ENCODE data around the gene PSMB5. TPM values are rescaled to one million over a fixed set of nuclear protein-coding genes. Genes with fewer than 3 reads are reported as not detected.

PSMB5 gene
- total RNA-seq, 1 donor from 2014 or later: 220 TPM

DNA sequence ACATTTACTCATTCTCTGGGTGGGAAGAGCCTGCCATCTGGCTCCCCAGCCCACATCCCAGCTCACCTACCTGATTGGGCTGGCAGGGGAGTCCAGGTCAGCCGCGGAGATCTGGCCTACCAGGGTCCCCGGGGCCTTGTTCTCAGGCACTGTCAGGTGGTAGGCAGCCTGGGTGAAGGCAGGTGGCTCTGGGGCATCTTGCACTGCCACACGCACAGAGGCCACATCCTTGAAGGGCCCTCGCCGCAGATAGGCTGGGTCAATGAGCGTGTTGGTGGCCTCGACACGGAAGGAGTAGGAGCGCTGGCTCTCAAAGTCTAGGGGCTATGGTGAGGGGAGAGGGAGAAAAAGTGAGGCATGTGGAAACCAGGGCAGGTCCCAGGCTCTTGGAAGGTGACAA is 18.7 kb upstream of the PSMB5 start:
- no peak for FAIRE-seq
- TF ChIP-seq, protein P1, sequence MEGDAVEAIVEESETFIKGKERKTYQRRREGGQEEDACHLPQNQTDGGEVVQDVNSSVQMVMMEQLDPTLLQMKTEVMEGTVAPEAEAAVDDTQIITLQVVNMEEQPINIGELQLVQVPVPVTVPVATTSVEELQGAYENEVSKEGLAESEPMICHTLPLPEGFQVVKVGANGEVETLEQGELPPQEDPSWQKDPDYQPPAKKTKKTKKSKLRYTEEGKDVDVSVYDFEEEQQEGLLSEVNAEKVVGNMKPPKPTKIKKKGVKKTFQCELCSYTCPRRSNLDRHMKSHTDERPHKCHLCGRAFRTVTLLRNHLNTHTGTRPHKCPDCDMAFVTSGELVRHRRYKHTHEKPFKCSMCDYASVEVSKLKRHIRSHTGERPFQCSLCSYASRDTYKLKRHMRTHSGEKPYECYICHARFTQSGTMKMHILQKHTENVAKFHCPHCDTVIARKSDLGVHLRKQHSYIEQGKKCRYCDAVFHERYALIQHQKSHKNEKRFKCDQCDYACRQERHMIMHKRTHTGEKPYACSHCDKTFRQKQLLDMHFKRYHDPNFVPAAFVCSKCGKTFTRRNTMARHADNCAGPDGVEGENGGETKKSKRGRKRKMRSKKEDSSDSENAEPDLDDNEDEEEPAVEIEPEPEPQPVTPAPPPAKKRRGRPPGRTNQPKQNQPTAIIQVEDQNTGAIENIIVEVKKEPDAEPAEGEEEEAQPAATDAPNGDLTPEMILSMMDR (IDR thresholded peaks at IDR 0.05; ENCODE audit: insufficient read depth, low read length, severe bottlenecking): no peak
- DNase-seq (ENCODE audit: low read depth): no peak
- no peaks in the 10 kb centered on the region for H3K27me3 ChIP-seq (ENCODE audit: control insufficient read depth, insufficient read depth, low read length)
- no peaks in the 10 kb centered on the region for H3K36me3 ChIP-seq (ENCODE audit: control insufficient read depth, insufficient read depth, low read length)
- no peak overlapping the region for H3K4me3 ChIP-seq (ENCODE audit: low read depth, low read length)

DNA sequence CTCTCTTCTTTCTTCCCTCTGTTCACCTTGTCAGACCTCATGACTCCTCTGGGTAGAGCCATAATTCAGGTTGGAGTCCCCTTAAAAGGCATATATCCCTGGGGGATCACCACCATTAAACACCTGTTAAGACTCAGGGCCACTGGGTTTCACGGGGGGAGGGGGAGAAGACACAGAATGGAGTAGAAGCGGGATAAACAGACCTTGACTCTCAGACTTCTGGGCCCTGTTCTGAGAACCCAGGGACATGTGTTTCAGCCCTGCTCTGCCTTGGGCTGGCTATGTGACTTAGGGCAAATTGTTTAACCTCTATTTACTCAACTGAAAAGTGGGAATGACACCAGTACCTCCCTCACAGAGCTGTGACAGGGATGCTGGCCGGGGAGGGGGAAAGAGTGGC is 18.0 kb upstream of the PSMB5 start:
- DNase-seq (ENCODE audit: low read depth) (no peak), FAIRE-seq (peak; percentile 47)
- TF ChIP-seq, protein P1 (IDR thresholded peaks at IDR 0.05; ENCODE audit: insufficient read depth, low read length, severe bottlenecking): no peak
- H3K4me3 ChIP-seq (ENCODE audit: low read depth, low read length): no peak overlapping the region
- H3K27me3 ChIP-seq (ENCODE audit: control insufficient read depth, insufficient read depth, low read length): no peaks in the 10 kb centered on the region
- H3K36me3 ChIP-seq (ENCODE audit: control insufficient read depth, insufficient read depth, low read length): no peaks in the 10 kb centered on the region

DNA sequence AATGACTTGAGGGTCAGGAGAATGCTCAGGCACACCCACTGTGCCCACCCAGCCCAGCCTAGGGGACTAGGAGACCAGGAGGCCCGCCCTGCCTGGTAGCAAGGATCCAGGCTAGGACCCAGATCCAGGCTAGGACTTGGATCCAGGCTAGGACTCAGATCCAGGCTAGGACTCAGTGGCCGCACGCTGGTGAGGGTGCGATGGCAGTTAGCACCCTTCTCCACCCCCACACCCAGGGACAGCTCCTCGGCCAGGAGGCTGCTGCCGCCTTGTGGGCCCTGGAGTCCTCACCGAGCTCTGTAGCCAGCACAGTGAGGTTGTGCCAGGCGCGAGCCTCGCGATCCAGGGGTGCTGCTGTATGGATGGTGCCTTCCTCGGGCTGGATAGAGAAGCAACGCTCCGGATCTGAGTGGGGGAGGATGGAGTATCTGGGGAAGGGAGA is 17.5 kb upstream of the PSMB5 start:
- Histone ChIP-seq H3K27me3 (ENCODE audit: control insufficient read depth, insufficient read depth, low read length) (no peaks in the 10 kb centered on the region), H3K4me3 (ENCODE audit: low read depth, low read length) (no peak overlapping the region), H3K36me3 (ENCODE audit: control insufficient read depth, insufficient read depth, low read length) (no peaks in the 10 kb centered on the region)
- DNase-seq (ENCODE audit: low read depth) (no peak), FAIRE-seq (no peak)
- TF ChIP-seq, protein P1 (IDR thresholded peaks at IDR 0.05; ENCODE audit: insufficient read depth, low read length, severe bottlenecking): peak; percentile 38

DNA sequence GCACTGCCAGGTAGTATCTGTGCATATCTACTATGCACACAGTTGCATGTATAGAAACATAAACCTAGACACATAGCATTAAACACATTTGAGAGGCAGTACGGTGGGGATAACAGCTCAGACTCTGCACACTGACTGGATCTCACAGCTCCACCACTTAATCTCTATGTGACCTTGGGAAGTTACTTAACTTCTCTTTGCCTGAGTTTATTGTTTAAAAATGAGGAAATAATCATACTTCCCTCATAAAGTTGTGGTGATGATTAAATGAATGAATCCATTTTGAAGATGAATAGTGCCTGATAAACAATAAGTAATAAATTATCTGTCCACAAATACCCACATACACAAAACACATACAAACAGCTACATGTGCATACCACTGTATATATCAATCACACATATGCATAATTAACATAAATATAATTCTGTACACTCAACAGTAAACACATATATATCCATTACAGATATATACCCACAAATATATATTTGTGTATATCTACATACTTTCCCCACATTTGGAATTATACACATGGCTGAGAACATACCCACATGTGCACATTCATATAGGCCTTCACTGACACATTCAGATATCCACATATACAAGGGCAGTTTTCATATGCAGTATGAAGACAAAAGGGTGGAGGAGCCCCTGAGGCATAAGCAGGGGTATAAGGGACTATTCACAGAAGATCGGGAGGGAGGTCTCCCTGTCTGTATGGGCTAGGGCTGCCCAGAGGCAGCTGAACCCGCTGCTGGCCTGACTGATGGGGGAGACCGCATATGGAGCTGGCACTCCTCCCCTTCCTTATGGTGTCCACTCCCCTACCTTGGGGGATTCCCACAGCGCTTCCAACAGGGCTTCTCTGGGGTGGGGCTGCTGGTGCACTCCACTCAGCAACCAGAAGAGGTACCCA is 16.7 kb upstream of the PSMB5 start:
- DNase-seq (ENCODE audit: low read depth) (no peak), FAIRE-seq (no peak)
- Histone ChIP-seq H3K4me3 (ENCODE audit: low read depth, low read length) (no peak overlapping the region), H3K27me3 (ENCODE audit: control insufficient read depth, insufficient read depth, low read length) (no peaks in the 10 kb centered on the region), H3K36me3 (ENCODE audit: control insufficient read depth, insufficient read depth, low read length) (no peaks in the 10 kb centered on the region)
- TF ChIP-seq, protein P1 (IDR thresholded peaks at IDR 0.05; ENCODE audit: insufficient read depth, low read length, severe bottlenecking): no peak

DNA sequence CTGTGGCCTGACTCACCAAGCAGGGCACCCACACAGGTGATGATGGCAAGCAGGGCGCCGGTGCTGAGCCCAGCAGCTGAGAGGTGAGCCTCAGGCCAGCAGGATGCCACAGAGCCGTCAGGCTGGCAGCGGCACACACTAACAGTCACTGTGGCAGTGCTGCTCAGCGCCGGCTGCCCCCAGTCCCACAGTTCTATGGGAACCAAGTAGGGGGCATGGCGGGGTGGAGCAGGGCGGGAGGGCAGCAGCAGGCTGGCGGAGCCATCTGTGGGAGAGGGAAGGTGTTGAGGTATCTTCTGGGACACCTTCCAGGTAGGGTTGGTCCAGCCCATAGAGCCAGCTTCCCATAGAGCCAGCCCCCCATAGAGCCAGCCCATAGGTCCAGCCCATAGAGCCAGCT is 14.3 kb upstream of the PSMB5 start:
- TF ChIP-seq, protein P1 (IDR thresholded peaks at IDR 0.05; ENCODE audit: insufficient read depth, low read length, severe bottlenecking): no peak
- no peaks in the 10 kb centered on the region for H3K27me3 ChIP-seq (ENCODE audit: control insufficient read depth, insufficient read depth, low read length)
- no peaks in the 10 kb centered on the region for H3K36me3 ChIP-seq (ENCODE audit: control insufficient read depth, insufficient read depth, low read length)
- FAIRE-seq (no peak), DNase-seq (ENCODE audit: low read depth) (no peak)
- no peak overlapping the region for H3K4me3 ChIP-seq (ENCODE audit: low read depth, low read length)

Data from bronchial epithelial cell (primary cell).